Measurements from ENCODE around the gene GALNT10.

GALNT10 gene

DNA sequence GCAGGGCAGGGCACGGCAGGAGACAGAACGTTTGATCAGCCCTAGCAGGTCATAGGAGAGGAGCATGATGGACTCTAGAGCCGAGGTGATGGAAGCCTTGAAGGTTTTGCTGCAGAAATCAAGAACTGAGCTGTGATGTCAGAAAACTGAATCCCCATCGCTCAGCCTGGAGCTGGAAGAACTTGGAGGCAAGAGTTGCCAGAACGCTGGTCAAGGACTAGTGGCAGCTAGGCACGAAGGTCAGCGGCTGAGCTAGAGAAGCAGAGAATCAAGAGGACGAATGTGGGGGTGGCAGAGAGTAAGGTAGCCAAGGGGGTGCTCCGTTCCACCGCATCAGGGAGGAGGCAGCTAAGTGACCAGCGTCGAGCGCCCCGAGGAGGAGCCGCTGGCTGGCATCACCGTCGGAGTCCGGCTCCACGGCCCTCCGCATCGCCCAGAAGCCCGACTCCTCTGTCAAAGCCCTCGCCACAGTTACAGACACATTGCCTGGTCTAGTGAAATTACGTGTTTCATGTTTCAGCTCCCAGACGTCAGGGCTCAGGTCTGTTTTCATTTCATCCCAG, 1.2 kb upstream of the GALNT10 start:
- no peak overlapping the region for H3K27ac ChIP-seq (ENCODE audit: low read depth, low read length)
- H3K23ac ChIP-seq (ENCODE audit: low read length), result no peak overlapping the region
- no peak overlapping the region for H4K8ac ChIP-seq (ENCODE audit: low read depth, low read length)
- H3K4me1 ChIP-seq (ENCODE audit: control insufficient read depth, low read depth, low read length), result peaks cover 7% of the 10 kb centered on the region
- H2BK120ac ChIP-seq (ENCODE audit: low read depth, low read length), result no peak overlapping the region
- H3K4me3 ChIP-seq (ENCODE audit: low read length), result peak overlapping the region; percentile 30
- H3K4ac ChIP-seq (ENCODE audit: low read depth, low read length), result no peak overlapping the region
- no peak overlapping the region for H2BK5ac ChIP-seq (ENCODE audit: low read length)
- no peak overlapping the region for H2AK5ac ChIP-seq (ENCODE audit: low read length)
- H3K56ac ChIP-seq (ENCODE audit: low read length), result peak overlapping the region; percentile 75
- H3K27me3 ChIP-seq (ENCODE audit: insufficient read depth, low read length, poor library complexity), result peaks cover 6% of the 10 kb centered on the region
- H3K18ac ChIP-seq (ENCODE audit: low read length), result no peak overlapping the region
- no peak overlapping the region for H2BK15ac ChIP-seq (replicated peaks; ENCODE audit: low read depth)
- no peak overlapping the region for H4K5ac ChIP-seq (ENCODE audit: low read length)
- no peak for DNase-seq
- no peaks in the 10 kb centered on the region for H3K36me3 ChIP-seq (ENCODE audit: control insufficient read depth, insufficient read depth, low read length)
- peak overlapping the region; percentile 44 for H3K4me2 ChIP-seq (ENCODE audit: low read length)
- peaks cover 9% of the 10 kb centered on the region for H3K79me1 ChIP-seq (ENCODE audit: low read length)
- H3K79me2 ChIP-seq (ENCODE audit: control insufficient read depth, insufficient read depth, low read length), result peaks cover 7% of the 10 kb centered on the region
- WGBS (ENCODE audit: extremely low coverage, insufficient coverage, low lambda C conversion rate), result no CpG with 5 or more reads among the region's 25 CpGs
- peak overlapping the region; percentile 62 for H3K9ac ChIP-seq (ENCODE audit: low read length)

DNA sequence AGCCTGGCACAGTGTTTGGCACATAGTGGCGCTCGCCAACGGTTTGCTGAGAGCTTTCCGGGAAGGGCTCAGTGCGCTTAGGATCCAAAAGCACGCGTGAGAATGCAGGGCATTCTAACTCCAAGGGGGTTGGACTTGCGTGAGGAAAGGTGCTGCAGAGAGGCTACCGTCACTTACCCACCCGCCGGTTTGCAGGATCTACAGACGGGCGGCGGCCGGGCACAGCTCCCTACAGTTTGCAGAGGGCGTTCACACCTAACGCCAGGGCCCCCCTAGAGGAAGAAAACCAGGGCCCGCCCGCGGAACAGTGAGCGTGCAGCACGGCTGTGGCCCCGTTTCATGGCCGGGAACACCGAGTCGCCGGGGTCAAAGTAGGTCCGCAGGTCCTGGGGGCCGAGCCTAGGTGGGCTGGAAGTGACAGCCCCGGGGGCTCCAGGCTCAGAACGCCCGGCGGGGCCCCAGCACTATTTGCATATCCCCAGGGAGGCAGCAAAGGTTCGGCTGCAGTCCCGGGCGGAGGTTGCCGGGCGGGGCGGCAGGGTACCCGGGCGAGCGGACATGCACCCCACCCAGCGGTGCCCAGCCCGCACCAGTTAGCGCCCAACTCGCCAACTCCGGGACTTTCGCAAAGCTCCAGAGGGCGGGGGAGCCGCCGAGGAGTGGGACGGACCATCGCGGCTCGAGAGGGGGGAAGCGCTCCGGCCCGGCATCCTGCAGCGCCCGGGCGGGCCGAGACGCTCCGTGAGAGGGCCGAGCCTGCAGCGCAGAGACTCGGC, 526 bp upstream of the GALNT10 start:
- Histone ChIP-seq H3K18ac (ENCODE audit: low read length) (peak overlapping the region; percentile 98), H2AK5ac (ENCODE audit: low read length) (no peak overlapping the region), H3K4me1 (ENCODE audit: control insufficient read depth, low read depth, low read length) (peaks cover 13% of the 10 kb centered on the region), H3K9ac (ENCODE audit: low read length) (peak overlapping the region; percentile 62), H3K4me2 (ENCODE audit: low read length) (peak overlapping the region; percentile 44), H3K79me2 (ENCODE audit: control insufficient read depth, insufficient read depth, low read length) (peaks cover 7% of the 10 kb centered on the region), H3K27me3 (ENCODE audit: insufficient read depth, low read length, poor library complexity) (peaks cover 6% of the 10 kb centered on the region), H2BK15ac (replicated peaks; ENCODE audit: low read depth) (peak overlapping the region; percentile 25), H3K56ac (ENCODE audit: low read length) (peak overlapping the region; percentile 75), H3K36me3 (ENCODE audit: control insufficient read depth, insufficient read depth, low read length) (no peaks in the 10 kb centered on the region), H3K4me3 (ENCODE audit: low read length) (peak overlapping the region; percentile 30), H4K5ac (ENCODE audit: low read length) (no peak overlapping the region), H3K23ac (ENCODE audit: low read length) (no peak overlapping the region), H3K4ac (ENCODE audit: low read depth, low read length) (peak overlapping the region; percentile 92), H3K27ac (ENCODE audit: low read depth, low read length) (no peak overlapping the region), H3K79me1 (ENCODE audit: low read length) (peaks cover 9% of the 10 kb centered on the region), H2BK5ac (ENCODE audit: low read length) (no peak overlapping the region), H4K8ac (ENCODE audit: low read depth, low read length) (peak overlapping the region; percentile 66), H2BK120ac (ENCODE audit: low read depth, low read length) (peak overlapping the region; percentile 78)
- DNase-seq, result peak; percentile 83
- no CpG with 5 or more reads among the region's 67 CpGs for WGBS (ENCODE audit: extremely low coverage, insufficient coverage, low lambda C conversion rate)

DNA sequence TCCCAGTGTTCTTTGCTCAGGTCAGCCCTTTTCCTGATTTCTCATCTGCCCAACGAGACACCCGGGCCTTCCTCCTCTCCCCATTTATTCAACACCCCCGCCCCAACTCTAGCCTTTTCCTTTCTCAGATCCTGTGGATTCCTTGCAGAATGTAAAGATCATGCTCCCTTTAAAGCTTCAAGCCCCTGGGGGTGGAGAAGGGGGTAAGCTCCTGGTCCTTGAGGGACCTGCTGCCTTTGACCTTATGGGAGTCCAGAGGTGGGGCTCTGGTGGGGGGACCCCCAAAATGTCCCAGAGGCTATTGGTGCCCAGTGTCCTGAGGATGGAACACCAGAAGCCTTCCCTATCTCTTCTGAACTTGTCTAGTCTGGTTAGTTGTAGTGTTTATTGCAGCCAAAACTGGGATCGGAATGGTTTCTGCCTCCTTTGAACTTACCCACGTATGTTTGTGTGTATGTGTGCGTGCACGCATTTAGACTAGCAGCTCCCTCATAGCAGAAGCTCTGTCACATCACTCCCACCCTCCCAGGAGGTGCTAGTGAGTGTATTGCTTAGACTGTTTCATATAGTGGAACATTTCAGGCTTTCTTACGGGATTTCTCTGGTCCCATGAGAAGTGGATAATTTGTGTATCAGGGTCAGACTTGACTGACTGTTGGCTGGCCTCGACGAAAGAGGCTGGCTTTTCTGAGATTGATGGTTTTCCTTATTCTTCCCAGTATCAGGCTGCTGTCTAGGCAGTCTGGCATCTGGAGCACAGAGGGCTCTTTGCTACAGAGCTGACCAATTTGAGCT, 1.1 kb downstream of the GALNT10 start:
- peak overlapping the region; percentile 18 for H3K4ac ChIP-seq (ENCODE audit: low read depth, low read length)
- peak overlapping the region; percentile 29 for H3K56ac ChIP-seq (ENCODE audit: low read length)
- no peak overlapping the region for H3K27ac ChIP-seq (ENCODE audit: low read depth, low read length)
- H3K23ac ChIP-seq (ENCODE audit: low read length), result no peak overlapping the region
- H2BK5ac ChIP-seq (ENCODE audit: low read length), result no peak overlapping the region
- no peak overlapping the region for H2BK120ac ChIP-seq (ENCODE audit: low read depth, low read length)
- peak overlapping the region; percentile 0 for H3K4me2 ChIP-seq (ENCODE audit: low read length)
- no peak overlapping the region for H2BK15ac ChIP-seq (replicated peaks; ENCODE audit: low read depth)
- H3K4me3 ChIP-seq (ENCODE audit: low read length), result no peak overlapping the region
- no CpG with 5 or more reads among the region's 10 CpGs for WGBS (ENCODE audit: extremely low coverage, insufficient coverage, low lambda C conversion rate)
- H2AK5ac ChIP-seq (ENCODE audit: low read length), result no peak overlapping the region
- peaks cover 6% of the 10 kb centered on the region for H3K27me3 ChIP-seq (ENCODE audit: insufficient read depth, low read length, poor library complexity)
- H3K79me2 ChIP-seq (ENCODE audit: control insufficient read depth, insufficient read depth, low read length), result peaks cover 7% of the 10 kb centered on the region
- peak overlapping the region; percentile 2 for H3K9ac ChIP-seq (ENCODE audit: low read length)
- peaks cover 19% of the 10 kb centered on the region for H3K4me1 ChIP-seq (ENCODE audit: control insufficient read depth, low read depth, low read length)
- peak overlapping the region; percentile 6 for H3K18ac ChIP-seq (ENCODE audit: low read length)
- no peaks in the 10 kb centered on the region for H3K36me3 ChIP-seq (ENCODE audit: control insufficient read depth, insufficient read depth, low read length)
- H4K8ac ChIP-seq (ENCODE audit: low read depth, low read length), result no peak overlapping the region
- no peak overlapping the region for H4K5ac ChIP-seq (ENCODE audit: low read length)
- H3K79me1 ChIP-seq (ENCODE audit: low read length), result peaks cover 11% of the 10 kb centered on the region
- no peak for DNase-seq

DNA sequence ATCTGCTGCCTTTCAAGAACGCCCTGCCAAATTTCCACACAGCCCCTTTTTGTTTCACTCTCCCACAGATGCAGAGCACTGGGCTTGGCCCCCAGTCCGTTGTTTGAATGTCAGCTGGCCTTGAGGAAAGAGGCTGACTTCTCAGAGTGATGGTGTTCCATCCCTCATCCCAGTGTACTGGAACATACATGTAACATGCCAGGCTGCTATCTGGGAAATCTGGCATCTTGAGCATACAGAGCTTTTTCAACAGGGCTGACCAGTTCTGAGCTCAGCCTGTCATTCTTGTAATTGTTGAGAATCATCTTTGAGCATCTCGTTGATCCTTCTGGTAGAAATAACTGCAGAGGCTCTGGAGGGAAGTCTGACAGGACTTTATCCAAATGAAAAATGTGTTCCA, 2.8 kb downstream of the GALNT10 start:
- no peaks in the 10 kb centered on the region for H3K36me3 ChIP-seq (ENCODE audit: control insufficient read depth, insufficient read depth, low read length)
- peaks cover 6% of the 10 kb centered on the region for H3K27me3 ChIP-seq (ENCODE audit: insufficient read depth, low read length, poor library complexity)
- no peak overlapping the region for H4K8ac ChIP-seq (ENCODE audit: low read depth, low read length)
- H3K4me1 ChIP-seq (ENCODE audit: control insufficient read depth, low read depth, low read length), result peaks cover 29% of the 10 kb centered on the region
- H2BK120ac ChIP-seq (ENCODE audit: low read depth, low read length), result no peak overlapping the region
- no peak overlapping the region for H2AK5ac ChIP-seq (ENCODE audit: low read length)
- H3K4ac ChIP-seq (ENCODE audit: low read depth, low read length), result no peak overlapping the region
- H3K27ac ChIP-seq (ENCODE audit: low read depth, low read length), result no peak overlapping the region
- no peak overlapping the region for H3K18ac ChIP-seq (ENCODE audit: low read length)
- no peak for DNase-seq
- H2BK15ac ChIP-seq (replicated peaks; ENCODE audit: low read depth), result no peak overlapping the region
- H3K23ac ChIP-seq (ENCODE audit: low read length), result no peak overlapping the region
- peaks cover 17% of the 10 kb centered on the region for H3K79me1 ChIP-seq (ENCODE audit: low read length)
- H2BK5ac ChIP-seq (ENCODE audit: low read length), result no peak overlapping the region
- peaks cover 11% of the 10 kb centered on the region for H3K79me2 ChIP-seq (ENCODE audit: control insufficient read depth, insufficient read depth, low read length)
- H3K56ac ChIP-seq (ENCODE audit: low read length), result no peak overlapping the region
- H3K4me2 ChIP-seq (ENCODE audit: low read length), result no peak overlapping the region
- no CpG with 5 or more reads among the region's 3 CpGs for WGBS (ENCODE audit: extremely low coverage, insufficient coverage, low lambda C conversion rate)
- H4K5ac ChIP-seq (ENCODE audit: low read length), result no peak overlapping the region
- H3K9ac ChIP-seq (ENCODE audit: low read length), result no peak overlapping the region
- H3K4me3 ChIP-seq (ENCODE audit: low read length), result no peak overlapping the region

DNA sequence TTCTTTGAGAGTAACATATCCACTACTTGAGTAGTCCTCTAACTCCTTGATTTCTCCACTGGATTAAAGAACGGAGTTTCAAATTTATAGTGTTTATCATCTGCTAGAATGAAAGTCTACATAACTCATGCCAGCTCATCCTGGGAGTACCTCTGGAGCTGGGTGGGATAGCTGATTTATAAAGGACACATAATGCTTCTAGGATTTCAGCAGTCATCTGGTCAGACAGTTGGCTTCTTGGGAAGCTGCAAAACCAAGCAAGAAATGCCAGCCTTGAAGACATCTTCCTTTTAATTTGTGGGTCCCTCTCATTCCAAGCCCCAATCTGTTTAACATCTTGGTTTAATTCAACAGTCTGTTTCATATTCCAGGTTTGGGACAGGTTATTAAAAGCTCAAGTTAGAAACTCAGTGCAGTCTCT, 3.2 kb downstream of the GALNT10 start:
- Histone ChIP-seq H4K5ac (ENCODE audit: low read length) (no peak overlapping the region), H3K23ac (ENCODE audit: low read length) (no peak overlapping the region), H3K18ac (ENCODE audit: low read length) (no peak overlapping the region), H2BK15ac (replicated peaks; ENCODE audit: low read depth) (no peak overlapping the region), H3K79me2 (ENCODE audit: control insufficient read depth, insufficient read depth, low read length) (peaks cover 11% of the 10 kb centered on the region), H3K79me1 (ENCODE audit: low read length) (peaks cover 17% of the 10 kb centered on the region), H4K8ac (ENCODE audit: low read depth, low read length) (no peak overlapping the region), H2AK5ac (ENCODE audit: low read length) (no peak overlapping the region), H3K56ac (ENCODE audit: low read length) (peak overlapping the region; percentile 26), H2BK120ac (ENCODE audit: low read depth, low read length) (no peak overlapping the region), H3K4me1 (ENCODE audit: control insufficient read depth, low read depth, low read length) (peaks cover 29% of the 10 kb centered on the region), H2BK5ac (ENCODE audit: low read length) (no peak overlapping the region), H3K4me2 (ENCODE audit: low read length) (no peak overlapping the region), H3K27ac (ENCODE audit: low read depth, low read length) (no peak overlapping the region), H3K9ac (ENCODE audit: low read length) (no peak overlapping the region), H3K36me3 (ENCODE audit: control insufficient read depth, insufficient read depth, low read length) (no peaks in the 10 kb centered on the region), H3K27me3 (ENCODE audit: insufficient read depth, low read length, poor library complexity) (peaks cover 6% of the 10 kb centered on the region), H3K4me3 (ENCODE audit: low read length) (no peak overlapping the region), H3K4ac (ENCODE audit: low read depth, low read length) (no peak overlapping the region)
- WGBS (ENCODE audit: extremely low coverage, insufficient coverage, low lambda C conversion rate), result no CpG with 5 or more reads among the region's 1 CpG
- DNase-seq, result no peak

Data from mesendoderm (in vitro differentiated cells).